Tibial nerve (tissue), 4 donors: Measurements from ENCODE around the gene DZIP1L. TPM values are rescaled to one million over a fixed set of nuclear protein-coding genes. Genes with fewer than 3 reads are reported as not detected.

ENCODE experiments used
- DNase-seq, 2 donors: peaks; one replicate each; pipeline ENCODE4 v3.0.0-alpha.2; 2019; ENCODE audit warnings: low spot score in 2 of 2
- H3K27ac ChIP-seq, 4 donors: fragments of 200-600 bp; sonication (generic) in 3 of 4; one replicate each; pipeline ENCODE4 v1.5.1; 2017 to 2019; ENCODE audit warnings: mild to moderate bottlenecking in 1 of 4
- H3K27me3 ChIP-seq, 2 donors: fragments of 200-600 bp; sonication (generic) in 1 of 2; one replicate each; pipeline versions ENCODE4 v1.5.1 to v1.6.0; 2017 to 2019
- H3K36me3 ChIP-seq, 3 donors: fragments of 200-600 bp; sonication (generic); one replicate each; pipeline ENCODE4 v1.5.1; 2018 to 2019
- H3K4me1 ChIP-seq, 4 donors: fragments of 200-600 bp; sonication (generic) in 3 of 4; one replicate each; pipeline ENCODE4 v1.5.1; 2017 to 2019
- H3K4me3 ChIP-seq, 4 donors: fragments of 200-600 bp; sonication (generic) in 3 of 4; one replicate each; pipeline ENCODE4 v1.5.1; 2017 to 2019; ENCODE audit warnings: mild to moderate bottlenecking in 1 of 4, moderate library complexity in 1 of 4
- H3K9me3 ChIP-seq, 4 donors: fragments of 200-600 bp; sonication (generic) in 3 of 4; one replicate each; pipeline ENCODE4 v1.5.1; 2017 to 2019
- CTCF ChIP-seq, 5 experiments: fragments of 200-600 bp in 3 of 5; fragments of 450-650 bp in 2 of 5; sonication (generic) in 3 of 5; IDR thresholded peaks; one replicate each; pipeline ENCODE4 v1.5.1; 2016 to 2019; ENCODE audit warnings: antibody characterized with exemption in 5 of 5, mild to moderate bottlenecking in 3 of 5, moderate library complexity in 2 of 5
- EP300 ChIP-seq, 2 donors: sonication (generic); formaldehyde crosslinking; IDR thresholded peaks; one replicate each; pipeline ENCODE4 v1.6.1; 2017; ENCODE audit warnings: antibody characterized with exemption in 2 of 2, mild to moderate bottlenecking in 1 of 2
- POLR2A ChIP-seq, 2 donors: fragments of 450-650 bp; IDR thresholded peaks; one replicate each; pipeline ENCODE4 v1.6.1; 2017; ENCODE audit warnings: antibody characterized with exemption in 2 of 2, mild to moderate bottlenecking in 2 of 2, moderate library complexity in 2 of 2
- WGBS, 2 donors: methylation state at CpG; one replicate each; pipeline ENCODE4 v1.1.5; 2018; 5-methylcytosine and 5-hydroxymethylcytosine counted together
- total RNA-seq, 4 donors: library from RNA; depleted of rRNA; stranded (reverse); fragments of >200 nt; gene quantifications; one replicate each; pipeline ENCODE4 v1.1.0, GENCODE V29; 2016

The DZIP1L gene
- total RNA-seq, 4 donors from 2014 or later, result 40.2 to 64.5 (median 42.8) TPM

DNA sequence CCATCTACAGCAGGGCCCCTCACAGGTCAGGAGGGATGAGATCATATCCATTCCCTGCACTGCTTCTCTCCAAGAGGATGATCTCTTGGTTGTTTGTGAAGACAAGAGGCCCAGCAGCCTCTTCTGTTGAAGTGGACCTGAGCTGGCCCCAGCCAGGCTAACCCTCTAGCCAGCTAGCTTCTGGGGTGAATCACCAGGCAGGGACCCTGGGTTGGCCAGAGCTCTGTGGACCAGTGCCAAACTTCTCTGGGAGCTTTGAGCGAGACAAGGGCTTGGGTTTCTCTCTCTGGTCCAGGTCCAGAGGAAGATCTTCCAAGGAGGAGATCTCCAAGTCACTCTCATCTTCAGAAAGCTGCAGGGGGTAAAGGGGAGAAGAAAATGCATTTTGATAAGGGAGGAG lies 52.8 kb downstream of the DZIP1L start:
- no peak for TF ChIP-seq EP300 (IDR thresholded peaks at IDR 0.05)
- no peak for TF ChIP-seq POLR2A (IDR thresholded peaks at IDR 0.05)
- TF ChIP-seq CTCF (IDR thresholded peaks at IDR 0.05), result no peak
- Histone ChIP-seq H3K4me1 (no peaks in the 10 kb centered on the region), H3K27ac (no peak overlapping the region), H3K36me3 (peaks cover 0 to 71% (median 0%) of the 10 kb centered on the region in 3 donors), H3K4me3 (no peak overlapping the region), H3K9me3 (no peaks in the 10 kb centered on the region), H3K27me3 (no peaks in the 10 kb centered on the region)
- 29 to 40% methylated on average over 1 of the region's 1 CpG for WGBS, 2 donors
- no peak for DNase-seq

GRCh38 chr3:138062037-138062436 lies 53.4 kb downstream of the DZIP1L start:
- Histone ChIP-seq H3K27me3 (no peaks in the 10 kb centered on the region), H3K9me3 (no peaks in the 10 kb centered on the region), H3K4me1 (no peaks in the 10 kb centered on the region), H3K4me3 (no peak overlapping the region), H3K27ac (no peak overlapping the region), H3K36me3 (peaks cover 0 to 65% (median 0%) of the 10 kb centered on the region in 3 donors)
- 84 to 94% methylated on average over 2 of the region's 2 CpGs for WGBS, 2 donors
- DNase-seq, result no peak
- no peak for TF ChIP-seq CTCF (IDR thresholded peaks at IDR 0.05)
- no peak for TF ChIP-seq EP300 (IDR thresholded peaks at IDR 0.05)
- no peak for TF ChIP-seq POLR2A (IDR thresholded peaks at IDR 0.05)

DNA sequence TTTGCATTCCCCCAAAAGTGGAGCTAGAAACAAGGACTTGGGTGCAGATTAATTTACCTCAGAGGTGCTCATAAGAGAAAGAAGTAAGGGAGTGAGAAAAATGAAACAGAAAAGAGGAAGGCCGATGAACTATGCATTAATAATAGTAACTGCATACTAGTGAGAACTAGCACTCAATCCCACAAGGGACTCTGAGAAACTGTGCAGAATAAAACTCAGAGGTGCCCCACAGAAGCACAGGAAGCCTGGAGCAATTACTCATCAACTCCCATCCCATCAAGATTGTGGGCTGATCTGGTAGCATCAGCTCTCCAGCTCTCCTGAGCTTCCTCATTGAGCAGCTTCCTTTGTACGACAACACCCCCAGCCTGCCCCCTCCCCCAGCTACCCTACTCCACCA lies 54.6 kb downstream of the DZIP1L start:
- Histone ChIP-seq H3K4me3 (no peak overlapping the region), H3K27me3 (no peaks in the 10 kb centered on the region), H3K9me3 (no peaks in the 10 kb centered on the region), H3K36me3 (peaks cover 0 to 52% (median 0%) of the 10 kb centered on the region in 3 donors), H3K4me1 (no peaks in the 10 kb centered on the region), H3K27ac (no peak overlapping the region)
- WGBS, 2 donors, result 34 to 85% methylated on average over 1 to 2 of the region's 2 CpGs
- no peak for TF ChIP-seq POLR2A (IDR thresholded peaks at IDR 0.05)
- no peak for TF ChIP-seq CTCF (IDR thresholded peaks at IDR 0.05)
- TF ChIP-seq EP300 (IDR thresholded peaks at IDR 0.05), result no peak
- DNase-seq, result no peak

- H3K36me3 ChIP-seq, result peaks cover 0 to 37% (median 0%) of the 10 kb centered on the region in 3 donors
- no peaks in the 10 kb centered on the region for H3K27me3 ChIP-seq
- H3K9me3 ChIP-seq, result no peaks in the 10 kb centered on the region
- TF ChIP-seq EP300 (IDR thresholded peaks at IDR 0.05), result no peak
- TF ChIP-seq CTCF (IDR thresholded peaks at IDR 0.05), result no peak
- no peak for TF ChIP-seq POLR2A (IDR thresholded peaks at IDR 0.05)
- no peaks in the 10 kb centered on the region for H3K4me1 ChIP-seq
- no peak overlapping the region for H3K27ac ChIP-seq
- H3K4me3 ChIP-seq, result no peak overlapping the region
- no peak for DNase-seq
These were observed 56.1 kb downstream of the DZIP1L start for GRCh38 chr3:138059261-138059660.

DNA sequence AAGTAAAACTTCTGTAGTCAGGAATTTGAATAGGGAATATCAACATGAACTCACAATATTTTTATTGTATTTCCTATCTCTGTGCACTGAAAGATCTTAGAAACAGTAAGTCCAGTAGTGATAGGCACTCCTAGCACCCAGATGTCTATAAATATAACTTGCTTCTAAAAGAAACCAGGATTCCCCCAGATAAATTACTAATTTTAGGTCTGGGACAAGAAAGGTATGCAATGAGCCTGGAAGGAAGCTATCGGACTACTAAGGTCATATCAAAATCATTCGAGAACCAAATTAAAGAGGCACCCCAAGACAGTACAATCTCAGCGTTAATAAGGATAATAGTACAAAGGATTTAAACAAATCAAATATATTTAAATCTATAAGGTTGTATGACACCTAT lies 58.0 kb downstream of the DZIP1L start:
- TF ChIP-seq CTCF (IDR thresholded peaks at IDR 0.05) (no peak), POLR2A (IDR thresholded peaks at IDR 0.05) (no peak), EP300 (IDR thresholded peaks at IDR 0.05) (no peak)
- Histone ChIP-seq H3K36me3 (peaks cover 0 to 18% (median 0%) of the 10 kb centered on the region in 3 donors), H3K4me1 (no peaks in the 10 kb centered on the region), H3K27ac (no peak overlapping the region), H3K27me3 (no peaks in the 10 kb centered on the region), H3K4me3 (no peak overlapping the region), H3K9me3 (no peaks in the 10 kb centered on the region)
- no peak for DNase-seq
- WGBS, 2 donors, result 95 to 97% methylated on average over 3 of the region's 3 CpGs
